Lung (tissue), 16 donors: ENCODE data around the gene TPM3. TPM values are rescaled to one million over a fixed set of nuclear protein-coding genes. Genes with fewer than 3 reads are reported as not detected.

Experiments used
- ATAC-seq: fragments of 200-7000 bp; cut with Tn5 transposase; one replicate; pipeline ENCODE4 v1.9.1; 2020; ENCODE audit warnings: moderate number of reproducible peaks; ENCODE audit not compliant: insufficient read depth, low FRiP score
- DNase-seq, 3 donors: peaks; one replicate each; pipeline ENCODE4 v3.0.0-alpha.2; 2013 to 2017
- H3K27ac ChIP-seq, 2 donors: one replicate each; pipeline ENCODE4 v1.5.1; 2013; ENCODE audit warnings: mild to moderate bottlenecking in 2 of 2, moderate library complexity in 2 of 2, control low read depth in 1 of 2, inconsistent platforms in 1 of 2, low read depth in 1 of 2, low read length in 1 of 2
- H3K27me3 ChIP-seq, 3 donors: one replicate each; pipeline ENCODE4 v1.5.1; 2013; ENCODE audit warnings: low read length in 2 of 3; ENCODE audit not compliant: control insufficient read depth in 3 of 3, insufficient read depth in 3 of 3
- H3K36me3 ChIP-seq, 4 donors: one replicate each; pipeline ENCODE4 v1.5.1; 2013; ENCODE audit warnings: low read length in 4 of 4, mild to moderate bottlenecking in 1 of 4, moderate library complexity in 1 of 4; ENCODE audit not compliant: control insufficient read depth in 4 of 4, insufficient read depth in 4 of 4
- H3K4me1 ChIP-seq, 5 donors: one replicate each; pipeline ENCODE4 v1.5.1; 2013; ENCODE audit warnings: low read length in 5 of 5, mild to moderate bottlenecking in 2 of 5, moderate library complexity in 1 of 5; ENCODE audit not compliant: control insufficient read depth in 5 of 5, insufficient read depth in 5 of 5
- H3K4me3 ChIP-seq: one replicate; pipeline ENCODE4 v1.5.1; 2013; ENCODE audit warnings: mild to moderate bottlenecking, control low read depth, moderate library complexity
- H3K9ac ChIP-seq, 2 donors: one replicate each; pipeline ENCODE4 v1.5.1; 2013; ENCODE audit warnings: low read length in 2 of 2, control low read depth in 1 of 2; ENCODE audit not compliant: insufficient read depth in 1 of 2
- H3K9me3 ChIP-seq, 4 donors: one replicate each; pipeline ENCODE4 v1.5.1; 2013; ENCODE audit warnings: low read length in 3 of 4, mild to moderate bottlenecking in 1 of 4, moderate library complexity in 1 of 4; ENCODE audit not compliant: control insufficient read depth in 4 of 4, insufficient read depth in 3 of 4
- WGBS, 2 donors: extraction: QIAGEN DNeasy Blood & Tissue Kit; methylation state at CpG; one replicate each; pipeline ENCODE4 v1.1.7; 2013; 5-methylcytosine and 5-hydroxymethylcytosine counted together
- long read RNA-seq, 5 donors: transcript quantifications; one replicate each; lab custom pipeline, GENCODE V29; 2026
- polyA plus RNA-seq, 2 donors: library from polyadenylated mRNA; stranded (reverse); fragments of 200-250 nt; gene quantifications; one replicate each; pipeline ENCODE4 v1.2.1, GENCODE V29; 2013
- total RNA-seq, 2 donors: library from RNA; depleted of rRNA in 1 of 2; stranded (reverse); fragments of >200 nt in 1 of 2; gene quantifications; one replicate each; pipeline ENCODE4 v1.2.1, GENCODE V29; 2014 to 2021
- TF ChIP-seq, protein P1 (sequence below): IDR thresholded peaks from 2 replicates; pipeline ENCODE4 v1.5.1; 2012; ENCODE audit warnings: mild to moderate bottlenecking; ENCODE audit errors: control extremely low read depth, extremely low read depth
- donor health status: control.
- donor health status: control.
- donor health status: Bipolar disorder and iron deficiency.
- donor health status: healthy.
- donor health status: DM: yes; HTN: yes; CAD: no.

TPM3 gene
- total RNA-seq (100 to 1,000 TPM; 164 to 433 TPM), polyA plus RNA-seq (100 to 1,000 TPM; 178 to 482 TPM)
- long read RNA-seq, donor 1, transcript TPM3-212 (8 exons, 3,131 nt) = major isoform, 67 of 157 reads
- long read RNA-seq, donor 1, partial matches to known transcripts = 64 of 157 reads
- long read RNA-seq, donor 1, other reads (novel, unspliced or antisense) = 22 of 157 reads
- long read RNA-seq, donor 2, transcript TPM3-212 (8 exons, 3,131 nt) = major isoform, 20 of 56 reads
- long read RNA-seq, donor 2, partial matches to known transcripts = 34 of 56 reads
- long read RNA-seq, donor 2, other reads (novel, unspliced or antisense) = 0 of 56 reads
- long read RNA-seq, donor 3, transcript TPM3-212 (8 exons, 3,131 nt) = major isoform, 33 of 124 reads
- long read RNA-seq, donor 3, partial matches to known transcripts = 86 of 124 reads
- long read RNA-seq, donor 3, other reads (novel, unspliced or antisense) = 0 of 124 reads
- long read RNA-seq, donor 4, transcript TPM3-212 (8 exons, 3,131 nt) = major isoform, 19 of 88 reads
- long read RNA-seq, donor 4, partial matches to known transcripts = 59 of 88 reads
- long read RNA-seq, donor 4, other reads (novel, unspliced or antisense) = 5 of 88 reads
- long read RNA-seq, donor 5, transcript TPM3-212 (8 exons, 3,131 nt) = major isoform, 74 of 194 reads
- long read RNA-seq, donor 5, partial matches to known transcripts = 96 of 194 reads
- long read RNA-seq, donor 5, other reads (novel, unspliced or antisense) = 15 of 194 reads

DNA sequence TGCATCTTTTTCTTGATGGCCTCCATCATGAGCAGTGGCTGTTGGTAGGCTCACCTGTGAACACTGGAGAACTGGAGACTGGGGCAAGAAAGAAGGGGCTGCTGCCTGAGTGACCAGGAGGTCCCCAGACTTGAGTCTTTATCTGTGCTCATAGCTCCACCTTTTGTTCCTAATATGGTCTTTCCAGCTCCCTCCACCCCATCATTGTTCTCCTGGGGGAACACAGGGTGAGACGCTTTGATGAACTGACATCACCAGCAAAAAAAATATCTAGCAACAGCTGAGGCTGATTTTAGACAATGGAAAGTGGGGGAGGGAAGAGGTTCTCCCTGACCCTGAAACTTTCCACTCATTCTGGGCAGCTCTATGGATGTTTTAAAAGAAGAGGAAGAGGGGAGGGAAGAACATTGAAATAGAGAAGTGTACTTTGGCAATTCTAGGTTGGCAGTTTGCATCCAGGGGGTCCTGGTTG, at the start of gene TPM3:
TPM3 (minus strand) TSS at position 111 of the 472 bp plus-strand sequence; CDS start at position 29, 82 bp downstream.
- ATAC-seq (no peak), DNase-seq (no peak)
- Histone ChIP-seq H3K9me3 (no peaks in the 10 kb centered on the region), H3K27ac (no peak within 1 kb of the TSS), H3K9ac (no peak within 1 kb of the TSS), H3K36me3 (no peaks in the 10 kb centered on the region), H3K4me1 (peaks cover 0 to 4% (median 0%) of the 10 kb centered on the region in 5 donors), H3K27me3 (peaks cover 0 to 4% (median 4%) of the 10 kb centered on the region in 3 donors), H3K4me3 (no peak within 1 kb of the TSS)
- WGBS, 2 donors = 22 to 34% methylated on average over 1 of the region's 1 CpG
- TF ChIP-seq, protein P1, sequence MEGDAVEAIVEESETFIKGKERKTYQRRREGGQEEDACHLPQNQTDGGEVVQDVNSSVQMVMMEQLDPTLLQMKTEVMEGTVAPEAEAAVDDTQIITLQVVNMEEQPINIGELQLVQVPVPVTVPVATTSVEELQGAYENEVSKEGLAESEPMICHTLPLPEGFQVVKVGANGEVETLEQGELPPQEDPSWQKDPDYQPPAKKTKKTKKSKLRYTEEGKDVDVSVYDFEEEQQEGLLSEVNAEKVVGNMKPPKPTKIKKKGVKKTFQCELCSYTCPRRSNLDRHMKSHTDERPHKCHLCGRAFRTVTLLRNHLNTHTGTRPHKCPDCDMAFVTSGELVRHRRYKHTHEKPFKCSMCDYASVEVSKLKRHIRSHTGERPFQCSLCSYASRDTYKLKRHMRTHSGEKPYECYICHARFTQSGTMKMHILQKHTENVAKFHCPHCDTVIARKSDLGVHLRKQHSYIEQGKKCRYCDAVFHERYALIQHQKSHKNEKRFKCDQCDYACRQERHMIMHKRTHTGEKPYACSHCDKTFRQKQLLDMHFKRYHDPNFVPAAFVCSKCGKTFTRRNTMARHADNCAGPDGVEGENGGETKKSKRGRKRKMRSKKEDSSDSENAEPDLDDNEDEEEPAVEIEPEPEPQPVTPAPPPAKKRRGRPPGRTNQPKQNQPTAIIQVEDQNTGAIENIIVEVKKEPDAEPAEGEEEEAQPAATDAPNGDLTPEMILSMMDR = no peak

GRCh38 chr1:154240294-154240833, 48.5 kb upstream of the TPM3 start:
- no peak for ATAC-seq
- DNase-seq = no peak
- H3K4me1 ChIP-seq = no peaks in the 10 kb centered on the region
- WGBS, 2 donors = 93 to 96% methylated on average over 3 of the region's 3 CpGs
- no peak overlapping the region for H3K27ac ChIP-seq
- TF ChIP-seq, protein P1 = no peak
- H3K9ac ChIP-seq = no peak overlapping the region
- H3K27me3 ChIP-seq = no peaks in the 10 kb centered on the region
- no peaks in the 10 kb centered on the region for H3K9me3 ChIP-seq
- peaks cover 36 to 72% (median 49%) of the 10 kb centered on the region in 4 donors for H3K36me3 ChIP-seq
- H3K4me3 ChIP-seq = no peak overlapping the region

GRCh38 chr1:154239491-154239890, 47.6 kb upstream of the TPM3 start:
- Histone ChIP-seq H3K27ac (no peak overlapping the region), H3K4me1 (no peaks in the 10 kb centered on the region), H3K9ac (no peak overlapping the region), H3K27me3 (no peaks in the 10 kb centered on the region), H3K4me3 (no peak overlapping the region), H3K9me3 (no peaks in the 10 kb centered on the region), H3K36me3 (peaks cover 36 to 69% (median 49%) of the 10 kb centered on the region in 4 donors)
- WGBS, 2 donors = 87 to 90% methylated on average over 3 of the region's 3 CpGs
- ATAC-seq = no peak
- TF ChIP-seq, protein P1 = no peak
- DNase-seq = no peak
